Gastrocnemius medialis (tissue), 4 donors: ENCODE measurements around the gene ABTB2.

ENCODE experiments used
- POLR2A ChIP-seq, 2 donors: fragments of 450-650 bp; IDR thresholded peaks; one replicate each; pipeline ENCODE4 v1.6.1; 2017; ENCODE audit warnings: antibody characterized with exemption in 2 of 2, mild to moderate bottlenecking in 2 of 2, moderate library complexity in 2 of 2
- TF ChIP-seq, protein P1 (sequence below), 5 experiments: fragments of 450-650 bp in 3 of 5; fragments of 200-600 bp in 2 of 5; sonication (generic) in 2 of 5; IDR thresholded peaks in 4 of 5; conservative IDR thresholded peaks in 1 of 5; 1 replicate in 4 of 5; 2 replicates in 1 of 5; pipeline ENCODE4 v1.5.1; 2016 to 2019; ENCODE audit warnings: antibody characterized with exemption in 5 of 5, mild to moderate bottlenecking in 3 of 5, moderate library complexity in 3 of 5

DNA sequence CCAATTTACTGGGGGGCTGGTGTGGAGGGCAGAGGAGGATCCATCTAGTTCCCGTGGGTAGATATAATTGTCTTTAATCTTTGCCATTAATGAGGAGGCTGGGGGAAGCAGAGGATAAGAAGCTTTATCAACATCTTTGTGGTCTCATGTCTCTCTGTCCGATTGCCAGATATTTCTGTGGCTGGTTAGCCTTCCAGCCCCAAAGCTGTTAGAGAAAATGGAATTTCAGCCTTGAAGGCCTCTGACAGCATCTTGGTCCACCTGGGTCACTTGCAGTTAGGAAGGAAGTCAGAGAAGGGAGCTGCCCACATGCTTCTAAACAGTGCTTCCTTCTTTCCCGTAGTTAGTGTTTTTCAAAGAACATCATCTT lies 56.9 kb downstream of the ABTB2 start:
- TF ChIP-seq, protein P1, sequence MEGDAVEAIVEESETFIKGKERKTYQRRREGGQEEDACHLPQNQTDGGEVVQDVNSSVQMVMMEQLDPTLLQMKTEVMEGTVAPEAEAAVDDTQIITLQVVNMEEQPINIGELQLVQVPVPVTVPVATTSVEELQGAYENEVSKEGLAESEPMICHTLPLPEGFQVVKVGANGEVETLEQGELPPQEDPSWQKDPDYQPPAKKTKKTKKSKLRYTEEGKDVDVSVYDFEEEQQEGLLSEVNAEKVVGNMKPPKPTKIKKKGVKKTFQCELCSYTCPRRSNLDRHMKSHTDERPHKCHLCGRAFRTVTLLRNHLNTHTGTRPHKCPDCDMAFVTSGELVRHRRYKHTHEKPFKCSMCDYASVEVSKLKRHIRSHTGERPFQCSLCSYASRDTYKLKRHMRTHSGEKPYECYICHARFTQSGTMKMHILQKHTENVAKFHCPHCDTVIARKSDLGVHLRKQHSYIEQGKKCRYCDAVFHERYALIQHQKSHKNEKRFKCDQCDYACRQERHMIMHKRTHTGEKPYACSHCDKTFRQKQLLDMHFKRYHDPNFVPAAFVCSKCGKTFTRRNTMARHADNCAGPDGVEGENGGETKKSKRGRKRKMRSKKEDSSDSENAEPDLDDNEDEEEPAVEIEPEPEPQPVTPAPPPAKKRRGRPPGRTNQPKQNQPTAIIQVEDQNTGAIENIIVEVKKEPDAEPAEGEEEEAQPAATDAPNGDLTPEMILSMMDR (IDR thresholded peaks at IDR 0.05 in 4 of 5, conservative IDR thresholded peaks at IDR 0.05 in 1 of 5) = no peak
- no peak for TF ChIP-seq POLR2A (IDR thresholded peaks at IDR 0.05)
